ENCODE results near the gene CAPN15.
A peak's percentile ranks its signal among the peaks of the same experiment; 100 is the strongest.

Gene CAPN15

DNA sequence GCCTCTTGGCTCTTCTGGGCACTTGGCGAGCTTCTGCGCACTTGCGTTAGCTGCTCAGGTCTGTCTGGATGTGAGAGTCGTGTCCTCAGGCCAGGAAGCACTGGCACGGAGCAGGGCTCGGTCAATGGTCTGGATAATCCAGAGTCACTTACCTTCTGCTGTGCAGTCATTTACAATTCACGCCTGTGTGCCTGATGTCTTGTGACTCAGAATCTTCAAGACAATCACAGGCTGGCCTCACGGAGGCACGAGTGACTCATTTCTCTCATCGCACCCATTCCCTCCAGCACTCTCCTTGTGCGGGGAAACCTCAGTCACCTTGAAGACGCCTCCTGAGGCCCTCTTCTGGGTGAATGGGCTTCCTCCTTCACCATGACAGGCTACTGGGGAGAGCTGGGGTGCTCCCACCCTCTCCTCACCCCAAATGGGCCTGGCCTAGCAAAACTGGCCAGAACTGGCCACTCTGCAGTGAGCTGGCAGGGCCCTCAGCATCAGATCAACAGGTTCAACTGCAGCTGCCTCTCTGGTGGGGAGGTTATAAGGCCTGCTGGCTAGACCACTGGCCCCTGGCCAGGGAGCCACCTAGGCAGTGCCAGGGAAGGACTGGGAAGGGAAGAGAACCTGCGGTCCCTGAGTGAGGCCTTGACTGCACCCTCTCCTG lies 1.9 kb upstream of the CAPN15 start:
- peak; percentile 82 for DNase-seq (ENCODE audit: low spot score)

DNA sequence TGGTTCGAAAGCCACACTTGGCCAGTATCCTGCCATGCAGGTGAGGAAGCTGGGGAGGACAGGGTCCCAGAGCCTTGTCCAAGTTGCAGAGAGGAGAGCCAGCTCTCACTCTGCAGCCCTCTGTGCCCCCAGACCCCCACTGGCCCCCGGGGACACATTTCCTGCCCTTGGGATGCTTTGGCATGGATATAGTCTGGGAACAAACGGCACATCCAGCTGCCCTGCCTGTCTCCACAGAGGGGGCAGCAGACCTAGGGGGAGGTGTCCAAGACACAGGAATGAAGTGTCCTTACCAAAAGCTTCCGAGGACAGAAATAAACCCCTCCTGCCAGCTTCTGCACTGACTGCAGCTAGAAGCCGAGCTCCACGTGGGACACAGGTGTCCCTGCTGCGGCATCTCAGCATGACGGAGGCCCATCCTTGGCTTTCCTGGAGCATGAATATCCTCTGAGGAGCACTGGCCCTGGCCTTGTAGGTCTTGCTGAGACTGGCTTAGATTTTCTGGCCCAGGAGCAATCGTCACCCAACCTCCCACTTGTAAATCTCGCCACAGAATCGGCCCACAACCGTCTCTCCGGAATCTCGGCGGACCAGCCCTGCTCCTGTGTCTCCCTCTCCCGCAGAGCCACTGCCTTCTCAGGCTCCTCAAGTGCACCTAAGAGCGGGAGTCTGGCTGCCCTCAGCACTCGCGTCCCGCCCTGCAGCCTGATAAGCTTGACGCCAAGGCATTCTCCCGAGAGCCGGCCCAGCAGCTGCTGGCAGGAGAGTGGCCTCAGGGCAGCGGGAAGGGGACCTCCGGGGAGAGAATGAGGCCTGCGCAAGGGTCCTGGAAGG lies 1.1 kb upstream of the CAPN15 start:
- DNase-seq (ENCODE audit: low spot score) = peak; percentile 50

DNA sequence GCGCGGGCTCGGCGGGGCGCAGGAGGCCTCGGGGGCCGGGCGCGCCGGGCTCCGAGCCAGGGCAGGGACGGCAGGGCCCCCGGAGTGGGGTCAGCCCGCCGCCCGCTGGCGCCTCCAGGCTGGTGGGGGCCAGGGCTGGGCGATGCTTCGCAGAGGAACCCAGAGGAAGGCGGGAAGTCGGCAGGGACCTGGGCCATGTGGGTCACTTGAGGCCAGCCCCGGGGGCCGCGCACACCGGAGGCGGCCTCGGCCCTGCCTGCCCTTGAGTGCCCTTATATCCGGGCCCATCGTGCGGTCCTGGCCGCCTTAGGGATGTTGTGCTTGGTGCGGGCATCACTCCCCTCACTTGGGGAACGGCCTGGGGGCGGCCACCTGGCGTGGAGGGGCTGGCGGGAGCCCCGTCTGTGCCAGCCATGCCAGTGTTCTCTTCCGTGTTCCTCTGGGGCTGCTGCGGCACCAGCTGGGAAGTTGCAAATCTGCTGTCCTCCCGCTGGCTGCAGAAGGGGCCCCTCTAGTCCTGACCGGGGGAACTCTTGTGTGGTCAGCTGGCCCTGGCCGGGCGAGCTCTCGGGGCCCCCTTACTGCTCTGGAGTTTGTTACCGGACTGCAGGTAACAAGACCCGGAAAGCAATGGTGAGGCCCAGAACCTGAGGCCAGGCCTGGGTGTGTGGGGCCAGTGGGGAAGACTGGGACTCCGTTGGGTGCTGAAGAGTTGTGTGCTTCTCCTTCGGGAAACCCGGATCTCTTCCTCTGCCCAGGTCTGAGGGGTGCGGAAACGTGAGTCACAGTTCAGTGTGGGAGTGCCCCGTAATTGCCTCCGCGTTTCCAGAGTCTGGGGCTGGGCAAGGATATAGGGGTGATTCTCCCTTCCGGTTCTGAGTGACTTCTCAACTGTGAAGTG lies 849 bp downstream of the CAPN15 start:
- DNase-seq (ENCODE audit: low spot score) = peak; percentile 54

DNA sequence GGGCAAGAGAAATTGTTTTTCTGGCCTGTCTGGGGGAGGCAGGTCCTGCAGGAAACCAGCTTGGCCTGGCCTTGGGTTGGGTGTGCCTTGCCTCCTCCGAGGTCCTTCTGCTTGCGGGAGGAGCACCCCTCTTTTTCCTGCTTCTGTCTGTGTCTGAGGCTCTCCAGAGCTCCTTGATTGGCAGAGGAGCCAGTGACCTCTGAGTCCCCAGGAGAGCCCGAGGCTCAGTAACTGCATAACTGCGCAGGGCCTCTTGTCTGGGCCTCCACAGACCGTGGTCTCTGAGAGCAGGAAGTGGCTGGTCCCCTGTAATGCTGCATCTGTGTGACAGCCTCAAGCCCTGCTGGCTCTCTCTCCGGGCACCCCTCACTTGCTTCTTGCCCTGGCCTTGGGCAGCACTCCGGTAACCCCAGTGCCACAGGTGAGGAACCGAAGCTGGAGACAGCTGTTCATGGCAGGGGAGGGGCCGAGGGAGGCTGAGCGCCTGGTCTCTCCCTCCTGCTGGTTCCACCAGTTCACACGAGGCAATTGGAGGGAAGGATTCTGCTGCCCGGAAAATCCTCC lies 1.6 kb downstream of the CAPN15 start:
- no peak for DNase-seq (ENCODE audit: low spot score)

DNA sequence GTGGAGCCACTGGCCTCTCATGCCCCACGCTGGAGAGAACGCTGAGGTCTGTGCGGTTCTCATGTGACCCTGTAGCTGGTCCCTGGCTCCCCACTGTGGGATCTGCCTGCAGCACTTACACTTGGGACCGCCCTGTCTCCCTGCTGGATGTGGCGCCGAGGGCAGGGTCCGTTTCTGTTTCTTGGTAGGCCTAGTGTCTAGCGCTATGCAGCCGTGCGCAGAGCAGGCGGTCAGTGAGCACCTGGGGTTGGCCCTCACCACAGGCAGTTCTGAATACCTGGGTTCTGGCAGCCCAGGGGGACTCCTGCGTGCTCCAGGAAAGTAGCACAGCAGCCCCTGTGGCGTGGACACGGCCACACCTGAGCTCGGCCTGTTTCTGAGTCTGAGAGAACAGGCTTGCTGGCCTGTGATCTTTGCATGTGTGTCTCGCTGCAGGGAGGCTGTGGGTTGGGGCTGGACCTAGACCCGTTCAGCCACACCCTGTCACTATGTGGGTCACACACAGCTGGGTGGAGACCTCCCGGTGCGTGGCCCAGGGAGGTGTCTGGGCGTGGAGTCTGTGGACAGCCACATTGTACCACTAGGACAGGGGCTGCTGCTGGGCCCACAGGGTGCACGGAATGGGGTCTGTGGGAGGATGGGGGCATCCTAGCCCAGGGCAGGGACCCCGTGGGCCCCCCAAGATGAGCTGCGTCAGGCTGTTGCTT lies 2.8 kb downstream of the CAPN15 start:
- DNase-seq (ENCODE audit: low spot score) = no peak

DNA sequence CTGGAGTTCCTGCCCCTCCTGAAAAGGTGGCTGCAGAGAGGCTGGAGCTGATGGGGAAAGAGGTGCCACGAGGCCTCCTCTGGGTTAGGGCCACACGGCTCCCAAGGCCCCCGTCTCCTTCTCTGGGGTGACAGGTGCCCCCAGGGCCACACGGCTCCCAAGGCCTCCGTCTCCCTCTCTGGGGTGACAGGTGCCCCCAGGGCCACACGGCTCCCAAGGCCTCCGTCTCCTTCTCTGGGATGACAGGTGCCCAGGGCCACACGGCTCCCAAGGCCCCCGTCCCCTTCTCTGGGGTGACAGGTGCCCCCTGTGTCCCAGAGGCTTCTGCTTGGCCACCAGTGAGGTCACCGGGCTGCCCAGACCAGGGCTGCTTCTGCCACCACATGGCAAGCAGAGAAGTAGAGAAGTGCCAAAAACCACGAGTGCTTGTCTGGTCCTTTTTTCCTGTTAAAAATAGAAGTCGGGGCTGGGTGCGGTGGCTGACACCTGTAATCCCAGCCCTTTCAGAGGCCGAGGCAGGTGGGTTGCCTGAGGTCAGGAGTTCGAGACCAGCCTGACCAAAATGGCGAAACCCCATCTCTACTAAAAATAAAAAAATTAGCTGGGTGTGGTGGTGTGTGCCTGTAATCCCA lies 4.1 kb downstream of the CAPN15 start:
- no peak for DNase-seq (ENCODE audit: low spot score)

DNA sequence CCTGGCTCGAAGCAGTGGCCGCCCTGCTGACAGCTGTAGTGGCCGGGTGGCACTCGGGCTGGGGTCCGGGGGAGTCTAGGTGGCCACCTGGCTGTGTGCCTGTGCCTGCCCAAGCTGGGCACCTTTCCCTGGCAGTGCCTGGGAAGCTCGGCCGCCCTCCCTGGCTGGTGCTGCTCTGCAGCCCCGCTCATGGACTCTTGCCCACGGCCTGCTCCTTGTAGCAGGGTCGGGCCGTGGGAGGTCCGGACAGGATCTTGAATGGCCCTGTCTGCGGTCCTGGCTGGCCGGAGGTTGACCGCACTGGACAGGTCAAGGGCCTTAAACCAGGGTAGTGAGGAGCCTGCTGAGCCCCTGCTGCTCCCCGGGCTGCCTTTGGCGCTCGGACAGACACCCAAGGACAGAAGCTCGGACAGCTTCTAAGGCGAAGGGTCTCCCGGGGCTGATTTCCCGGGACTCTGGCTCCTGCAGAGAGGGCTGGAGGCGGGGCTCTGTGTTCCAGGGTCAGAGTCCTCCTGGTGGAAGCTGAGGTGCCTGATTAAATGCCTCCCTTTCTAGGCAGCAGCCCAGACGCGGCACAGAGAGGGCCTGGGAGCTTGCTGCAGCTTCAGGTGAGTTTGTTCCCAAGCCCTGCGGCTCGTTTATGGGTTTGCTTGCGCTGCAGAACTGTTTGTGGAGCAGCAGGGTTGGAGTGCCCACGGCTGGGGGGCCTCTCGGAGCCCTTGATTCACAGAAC lies 6.0 kb downstream of the CAPN15 start:
- DNase-seq (ENCODE audit: low spot score) = no peak

DNA sequence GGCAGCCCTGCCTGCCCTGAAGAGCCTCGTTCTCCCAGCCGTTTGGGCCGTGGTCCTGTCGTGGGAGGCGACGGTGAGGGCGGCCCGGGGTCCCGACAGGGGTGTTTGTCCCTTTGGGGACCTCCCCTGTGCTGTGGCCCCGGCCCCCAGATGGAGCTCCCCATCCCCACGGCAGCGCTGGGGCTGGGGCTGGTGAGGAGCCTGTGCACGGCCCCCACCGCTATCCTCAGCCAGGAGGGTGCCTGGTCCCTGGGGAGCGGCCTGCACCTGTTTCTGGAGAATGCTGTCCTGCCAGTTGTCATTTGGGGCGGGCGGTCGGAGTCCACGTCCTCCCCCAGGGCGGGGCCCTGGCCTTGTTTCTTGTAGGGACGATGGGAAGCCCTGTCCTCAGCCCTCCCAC lies 6.6 kb downstream of the CAPN15 start:
- DNase-seq (ENCODE audit: low spot score) = no peak

DNA sequence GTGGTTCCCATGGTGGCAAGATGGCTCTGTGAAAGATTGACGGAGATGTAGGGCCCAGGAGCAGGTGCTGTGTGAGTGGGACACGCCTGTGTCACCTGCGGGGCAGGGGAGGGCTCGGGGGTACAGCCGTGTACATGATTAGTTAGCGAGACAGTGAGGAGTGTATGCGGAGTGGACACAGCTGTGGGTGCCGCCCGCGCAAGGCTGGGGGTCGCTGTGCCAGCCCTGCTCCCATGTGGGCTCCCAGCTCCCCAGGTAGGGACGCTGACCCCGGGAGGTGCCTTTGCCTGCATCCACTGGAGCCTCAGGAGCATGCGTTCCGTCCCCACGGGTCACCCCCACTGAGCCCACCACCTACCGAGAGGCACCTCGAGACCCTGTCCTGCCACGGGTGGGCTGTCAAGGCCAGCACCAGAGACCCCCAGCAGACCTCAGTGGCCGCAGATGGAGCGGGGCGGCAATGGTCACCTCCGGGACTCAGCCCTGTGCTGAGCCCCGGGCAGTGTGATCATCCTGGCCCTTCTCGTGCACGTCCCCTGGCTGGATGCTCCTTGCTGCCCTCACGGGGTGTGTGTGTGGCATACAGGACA lies 7.4 kb downstream of the CAPN15 start:
- DNase-seq (ENCODE audit: low spot score) = no peak

DNA sequence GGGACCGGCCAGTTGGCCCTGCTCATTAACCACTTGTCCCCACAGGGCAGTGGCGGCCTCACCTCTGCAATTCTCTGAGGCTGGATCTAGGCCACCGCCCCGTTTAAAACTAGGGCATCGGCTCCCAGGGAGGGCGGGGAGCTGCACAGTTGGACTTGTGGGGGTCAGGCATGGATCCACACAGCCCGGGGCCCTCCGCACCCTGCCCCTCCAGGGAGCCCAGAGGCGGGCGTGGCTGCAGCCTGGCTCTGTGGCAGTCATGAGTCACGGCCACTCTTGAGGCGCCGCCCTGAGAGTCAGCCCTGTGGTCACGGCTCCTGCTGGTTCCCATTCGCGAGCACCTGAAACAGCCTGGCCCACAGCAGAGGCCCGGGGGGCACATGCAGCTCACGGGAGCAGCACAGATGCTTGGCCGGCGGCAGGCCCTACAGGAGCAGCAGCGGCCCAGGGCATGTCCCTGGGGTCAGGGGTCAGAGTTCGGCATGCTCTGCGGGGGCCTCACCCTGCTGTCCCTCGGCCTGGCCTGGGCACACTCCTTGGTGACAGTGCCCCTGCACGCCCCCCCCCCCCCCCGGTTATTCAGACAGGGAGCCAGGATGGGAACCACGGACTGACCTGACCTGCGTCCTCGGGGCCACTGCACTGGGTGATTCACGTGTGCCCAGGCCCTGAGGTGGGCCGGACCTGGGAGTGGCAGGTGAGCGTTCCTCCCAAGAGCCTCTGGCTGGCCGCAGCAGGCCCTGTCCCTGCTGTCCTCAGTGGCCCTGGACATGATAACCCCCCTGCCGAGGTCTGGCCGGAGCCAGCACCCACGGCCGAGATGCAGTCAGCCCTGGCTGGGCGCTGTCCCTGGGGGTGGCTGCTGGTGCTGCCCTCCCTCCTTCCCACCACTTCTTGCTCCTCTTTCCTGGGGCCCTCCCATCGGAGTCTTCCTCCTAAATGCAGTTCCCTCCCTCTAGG lies 8.2 kb downstream of the CAPN15 start:
- DNase-seq (ENCODE audit: low spot score) = peak; percentile 84

DNA sequence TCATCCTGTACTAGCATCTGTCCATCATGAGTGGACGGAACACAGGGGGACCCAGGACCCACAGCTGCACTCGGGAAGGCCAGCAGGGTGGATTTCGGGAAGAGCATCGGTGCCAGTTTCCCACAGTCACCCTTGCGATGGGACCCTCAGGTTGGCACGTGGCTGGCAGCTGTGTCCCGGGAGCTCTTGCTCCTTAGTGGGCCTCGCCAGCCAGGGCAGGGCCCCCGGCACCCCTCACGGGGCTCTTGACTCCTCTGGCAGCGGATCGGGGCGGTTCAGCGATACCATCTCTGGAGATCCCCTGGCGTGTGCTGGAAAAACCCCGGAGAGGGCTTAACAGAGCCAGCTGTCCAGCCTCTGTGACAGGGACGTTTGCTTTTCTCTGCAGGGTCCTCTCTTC lies 9.2 kb downstream of the CAPN15 start:
- DNase-seq (ENCODE audit: low spot score) = no peak

DNA sequence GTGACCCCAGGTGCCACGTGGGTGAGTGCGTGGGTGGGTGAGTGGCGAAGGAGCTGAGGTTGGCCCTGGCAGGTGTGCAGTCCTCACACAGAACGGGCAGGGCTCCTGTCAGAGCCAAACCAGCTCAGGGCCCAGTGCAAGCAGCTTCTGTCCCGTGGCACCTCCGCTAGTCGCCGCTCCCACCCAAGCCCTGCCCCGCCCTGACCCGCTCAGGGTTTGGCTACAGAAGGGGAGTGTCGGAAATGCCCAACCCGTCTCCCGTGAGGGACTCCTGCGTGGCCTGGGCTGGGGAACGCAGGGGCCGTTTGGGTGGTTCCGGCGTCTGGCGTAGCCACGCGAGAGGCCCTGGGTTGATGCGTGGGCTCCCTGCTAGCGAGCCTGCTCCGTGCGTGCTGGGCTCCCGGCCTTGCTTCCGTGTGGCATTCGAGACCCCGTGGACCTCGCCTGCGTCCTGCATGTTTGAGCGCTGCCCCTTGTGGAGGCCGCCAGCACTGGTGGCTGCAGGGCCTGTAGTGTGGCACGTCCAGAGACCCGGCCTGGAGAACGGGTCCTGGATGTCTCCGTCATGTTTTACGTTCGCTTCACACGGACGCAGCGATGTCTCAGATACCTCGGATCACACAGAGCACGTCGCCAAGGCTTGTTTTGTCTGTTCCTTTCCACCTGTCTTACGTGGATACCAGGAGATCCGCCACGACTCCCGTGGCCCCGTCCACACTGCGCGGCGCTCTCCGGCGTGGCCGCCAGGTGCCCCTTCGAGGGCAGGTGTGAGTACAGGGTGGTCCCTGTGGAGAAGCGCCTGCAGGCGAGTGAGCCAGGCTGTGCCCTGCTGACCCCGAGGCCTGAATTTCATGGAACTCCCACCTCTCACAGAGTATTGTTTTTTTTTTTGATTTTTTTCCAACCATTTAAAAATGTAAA lies 10.2 kb downstream of the CAPN15 start:
- no peak for DNase-seq (ENCODE audit: low spot score)

DNA sequence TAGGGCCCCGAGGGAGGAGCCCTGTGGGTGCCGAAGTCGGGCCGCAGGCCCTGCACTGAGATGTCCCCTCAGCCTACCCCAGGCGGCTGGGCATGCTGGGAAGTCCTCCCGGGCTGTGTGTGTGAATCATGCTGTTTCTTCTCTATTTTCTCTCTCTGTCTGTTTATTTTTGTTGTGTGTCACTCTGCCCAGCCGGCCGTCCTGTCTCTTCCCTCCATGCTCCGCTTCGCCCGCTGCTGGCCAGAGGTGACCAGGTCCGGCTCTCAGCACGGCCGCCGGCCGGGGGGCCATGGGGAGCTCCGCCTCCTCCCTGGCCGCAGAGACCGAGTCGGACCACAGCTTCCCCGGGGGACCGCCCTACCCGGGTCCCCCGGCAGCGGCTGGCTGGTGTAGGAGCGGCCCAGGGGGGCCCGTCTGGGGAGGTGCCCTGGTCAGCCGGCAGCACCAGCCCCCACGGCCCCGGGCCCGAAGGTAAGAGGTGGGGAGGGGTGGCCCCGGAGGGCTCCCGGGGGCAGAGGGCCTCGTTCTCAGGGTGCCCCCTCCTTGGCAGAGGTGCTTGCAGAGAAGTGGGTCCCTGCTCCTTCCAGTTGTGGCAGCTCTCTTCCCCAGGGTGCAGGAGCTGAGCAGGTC lies 12.5 kb downstream of the CAPN15 start:
- peak; percentile 93 for DNase-seq (ENCODE audit: low spot score)

DNA sequence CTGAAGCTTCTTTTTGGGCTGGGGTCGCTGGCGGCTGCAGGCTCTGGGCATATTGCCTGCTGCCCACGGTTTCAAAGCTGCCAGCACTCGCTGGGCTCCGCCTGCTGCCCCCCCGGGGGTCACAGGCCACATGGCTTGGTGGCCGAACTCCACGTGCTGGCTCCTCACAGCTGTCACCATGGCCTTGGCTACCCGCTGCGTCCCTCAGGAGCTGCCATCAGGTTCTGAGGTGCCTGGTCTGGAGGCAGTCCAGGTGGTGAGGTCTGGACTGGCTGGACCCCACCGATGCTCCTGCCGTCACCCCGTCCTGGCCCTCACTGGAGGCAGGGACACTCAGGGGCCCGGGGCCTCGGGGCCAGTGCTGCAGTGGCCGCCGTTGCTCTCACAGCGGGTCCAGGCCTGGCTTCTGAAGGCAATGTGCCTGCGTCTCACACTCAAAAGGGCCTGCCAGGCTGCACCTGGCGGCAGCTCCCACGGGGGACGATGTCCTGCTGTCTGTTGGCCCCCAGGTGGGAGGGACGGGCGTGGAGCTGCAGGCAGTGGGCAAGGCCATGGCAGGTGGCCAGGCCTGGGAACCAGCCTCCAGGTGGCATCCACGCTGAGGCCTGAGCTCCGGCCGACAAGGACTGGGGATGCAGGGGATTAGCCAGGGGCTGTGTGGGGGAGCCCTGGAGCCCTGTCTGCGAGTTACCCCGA lies 13.3 kb downstream of the CAPN15 start:
- DNase-seq (ENCODE audit: low spot score) = no peak

DNA sequence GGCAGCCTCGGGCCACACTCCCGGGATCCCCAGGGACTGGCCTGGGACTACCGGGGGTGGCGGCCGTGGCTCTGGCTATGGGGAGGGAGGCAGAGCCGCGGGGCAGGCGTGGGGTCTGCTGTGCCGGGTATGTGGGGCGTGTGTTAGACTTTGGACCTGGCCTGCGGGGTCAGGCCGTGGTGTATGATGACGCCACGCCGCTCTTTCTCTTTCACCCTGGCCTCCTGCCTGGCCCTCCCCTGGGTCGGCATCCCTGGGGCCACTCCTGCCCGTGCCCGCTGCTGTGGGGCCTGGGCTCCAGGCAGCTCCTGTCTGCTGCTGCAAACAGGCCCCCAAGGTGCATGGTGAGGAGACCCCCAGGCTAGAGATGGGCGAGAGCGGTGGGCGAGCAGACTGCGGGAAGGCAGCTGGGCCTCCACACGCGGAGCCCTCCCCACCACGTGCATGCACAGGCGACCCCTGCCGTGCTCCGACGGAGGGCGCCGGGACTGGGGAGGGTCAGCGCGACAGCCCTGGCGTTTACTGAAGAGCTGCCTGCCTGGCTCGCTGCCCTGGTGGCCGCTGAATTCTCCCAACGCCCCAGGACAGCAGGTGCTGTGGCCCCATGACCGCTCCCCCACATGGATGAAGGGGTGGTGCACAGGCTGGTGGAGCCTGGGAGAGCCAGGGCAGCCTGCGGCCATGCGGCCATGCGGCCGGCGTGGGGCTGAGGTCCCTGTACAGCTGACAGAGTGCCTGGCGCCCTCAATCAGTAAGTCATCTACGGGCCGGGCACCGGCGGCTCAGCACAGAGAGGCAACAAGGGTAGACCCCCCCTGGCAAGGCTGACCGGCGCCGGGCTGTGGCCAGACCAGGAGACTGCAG lies 16.0 kb downstream of the CAPN15 start:
- DNase-seq (ENCODE audit: low spot score) = no peak

DNA sequence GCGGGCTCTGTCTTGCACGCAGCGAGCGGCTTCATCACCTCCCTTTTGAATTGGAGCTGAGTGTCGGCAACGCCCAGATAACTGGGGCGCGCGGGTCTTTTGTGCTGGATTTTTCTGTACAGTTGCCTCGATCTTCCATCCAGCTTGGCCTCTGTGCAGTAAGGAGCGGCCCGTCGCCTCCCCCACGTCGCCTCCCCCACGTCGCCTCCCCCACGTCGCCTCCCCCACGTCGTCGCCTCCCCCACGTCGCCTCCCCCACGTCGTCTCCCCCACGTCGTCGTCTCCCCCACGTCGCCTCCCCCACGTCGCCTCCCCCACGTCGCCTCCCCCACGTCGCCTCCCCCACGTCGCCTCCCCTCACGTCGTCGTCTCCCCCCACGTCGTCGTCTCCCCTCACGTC lies 17.0 kb downstream of the CAPN15 start:
- no peak for DNase-seq (ENCODE audit: low spot score)

Measured in AG08396 (cell line).